ENCODE data around the gene ACTR10.

The ACTR10 gene

GRCh38 chr14:58281969-58282368 lies 82.0 kb downstream of the ACTR10 start:
- DNase-seq (ENCODE audit: low read depth) = no peak

GRCh38 chr14:58282925-58283593 lies 83.1 kb downstream of the ACTR10 start:
- DNase-seq (ENCODE audit: low read depth) = no peak

DNA sequence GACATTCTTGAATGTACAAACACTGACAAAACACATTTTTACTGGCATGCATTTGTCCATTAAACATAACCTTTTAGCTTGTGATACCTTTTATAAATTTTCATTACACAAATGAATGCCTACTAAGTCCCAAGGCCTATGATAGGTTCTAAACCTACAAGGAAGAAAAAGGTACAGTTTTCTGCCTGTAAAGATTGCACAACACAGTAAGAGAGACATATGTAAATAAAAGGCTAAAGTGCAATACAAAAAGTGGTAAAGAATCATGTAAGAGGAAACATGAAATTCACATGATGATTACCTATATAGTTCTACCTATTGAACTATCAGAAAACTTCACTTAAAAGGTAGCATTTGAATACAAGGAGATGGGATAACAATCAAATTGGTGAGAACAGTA lies 83.8 kb downstream of the ACTR10 start:
- no peak for DNase-seq (ENCODE audit: low read depth)

GRCh38 chr14:58285132-58285531 lies 85.2 kb downstream of the ACTR10 start:
- no peak for DNase-seq (ENCODE audit: low read depth)
